ENCODE results near the gene TCF25.
A peak's percentile ranks its signal among the peaks of the same experiment; 100 is the strongest.
"Not testable (repeated sequence)": the region's sequence is repeated elsewhere in the genome, so short reads cannot be mapped to it uniquely, and the experiment has no call there.

The TCF25 gene

GRCh38 chr16:89845417-89845816, 28.0 kb upstream of the TCF25 start:
- DNase-seq, result no peak

GRCh38 chr16:89847051-89847939, 26.1 kb upstream of the TCF25 start:
- DNase-seq, result no peak

GRCh38 chr16:89847940-89848297, 25.5 kb upstream of the TCF25 start:
- no peak for DNase-seq

GRCh38 chr16:89848974-89849373, 24.4 kb upstream of the TCF25 start:
- DNase-seq, result no peak

GRCh38 chr16:89853306-89853993, 19.9 kb upstream of the TCF25 start:
- no peak for DNase-seq

- no peak for DNase-seq
These were observed 18.0 kb upstream of the TCF25 start for GRCh38 chr16:89855301-89855945.

GRCh38 chr16:89855986-89856385, 17.4 kb upstream of the TCF25 start:
- no peak for DNase-seq

- no peak for DNase-seq
These were observed 14.3 kb upstream of the TCF25 start for GRCh38 chr16:89858973-89859614.

GRCh38 chr16:89859615-89860007, 13.8 kb upstream of the TCF25 start:
- DNase-seq, result no peak

- no peak for DNase-seq
These were observed 12.6 kb upstream of the TCF25 start for GRCh38 chr16:89860747-89861304.

- no peak for DNase-seq
These were observed 11.7 kb upstream of the TCF25 start for GRCh38 chr16:89861648-89862047.

GRCh38 chr16:89862732-89863131, 10.7 kb upstream of the TCF25 start:
- no peak for DNase-seq

GRCh38 chr16:89863741-89864526, 9.5 kb upstream of the TCF25 start:
- no peak for DNase-seq

- no peak for DNase-seq
These were observed 8.9 kb upstream of the TCF25 start for GRCh38 chr16:89864527-89864820.

- DNase-seq, result no peak
These were observed 5.5 kb upstream of the TCF25 start for GRCh38 chr16:89867918-89868317.

GRCh38 chr16:89869911-89870310, 3.5 kb upstream of the TCF25 start:
- DNase-seq, result no peak

GRCh38 chr16:89870440-89870839, 3.0 kb upstream of the TCF25 start:
- DNase-seq, result no peak

GRCh38 chr16:89871895-89872294, 1.5 kb upstream of the TCF25 start:
- DNase-seq, result no peak

- DNase-seq, result peak; percentile 5
These were observed 739 bp downstream of the TCF25 start for GRCh38 chr16:89873972-89874689.

- not testable (repeated sequence) for DNase-seq
These were observed 5.7 kb downstream of the TCF25 start for GRCh38 chr16:89879123-89879522.

GRCh38 chr16:89880477-89881367, 7.3 kb downstream of the TCF25 start:
- no peak for DNase-seq
